ENCODE results near the gene C6orf47.

DNA sequence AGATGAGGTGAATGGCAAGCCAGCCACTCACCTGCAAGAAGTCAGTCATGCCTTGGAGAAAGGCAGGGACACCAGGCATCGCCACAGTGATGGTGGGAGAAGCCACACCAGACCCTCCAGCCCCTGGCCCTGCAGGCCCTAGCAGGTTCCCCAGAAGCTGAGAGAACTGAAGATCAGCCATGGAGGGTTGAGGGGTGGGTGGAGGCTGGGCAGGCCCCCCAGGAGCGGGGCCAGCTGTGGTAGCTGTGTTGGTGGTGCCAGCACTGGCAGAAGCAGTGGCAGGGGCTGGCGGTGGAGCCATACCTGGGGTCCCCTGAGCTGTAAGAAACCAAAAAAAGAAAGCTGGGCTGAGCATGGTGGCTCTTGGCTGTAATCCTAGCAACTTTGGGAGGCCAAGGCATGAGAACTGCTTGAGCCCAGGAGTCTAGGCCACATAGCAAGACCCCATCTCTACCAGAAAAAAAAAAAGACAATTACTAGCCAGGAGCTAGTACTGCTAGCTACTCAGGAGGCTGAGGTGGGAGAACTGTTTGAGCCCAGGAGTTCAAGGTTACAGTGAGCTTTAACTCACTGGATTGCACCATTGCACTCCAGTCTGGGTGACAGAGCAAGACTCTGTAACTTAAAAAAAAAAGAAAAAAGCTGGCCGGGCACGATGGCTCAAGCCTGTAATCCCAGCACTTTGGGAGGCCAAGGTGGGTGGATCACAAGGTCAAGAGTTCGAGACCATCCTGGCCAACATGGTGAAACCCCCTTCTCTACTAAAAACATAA lies 17.6 kb downstream of the C6orf47 start:
- TF ChIP-seq ATF2 (CRISPR knock-in tag; IDR thresholded peaks at IDR 0.05) (no peak), ZNF749 (CRISPR knock-in tag; IDR thresholded peaks at IDR 0.05; ENCODE audit: borderline replicate concordance) (no peak), ZNF883 (CRISPR knock-in tag; IDR thresholded peaks at IDR 0.05; ENCODE audit: not compliant biosample characterization) (no peak), HCFC1 (IDR thresholded peaks at IDR 0.05; ENCODE audit: low read depth, low read length) (no peak), ZHX2 (IDR thresholded peaks at IDR 0.05; ENCODE audit: low read depth) (no peak), ZHX2 (CRISPR knock-in tag; IDR thresholded peaks at IDR 0.05; ENCODE audit: borderline replicate concordance) (no peak), ZNF451 (CRISPR knock-in tag; IDR thresholded peaks at IDR 0.05) (no peak), NBN (conservative IDR thresholded peaks at IDR 0.05) (no peak), POLR2A (IDR thresholded peaks at IDR 0.05; ENCODE audit: insufficient read depth in 1 of 2, low read depth in 2 of 2, low read length in 2 of 2) (no peak), STAT5B (CRISPR knock-in tag; IDR thresholded peaks at IDR 0.05) (no peak), ZNF354B (CRISPR knock-in tag; IDR thresholded peaks at IDR 0.05) (no peak), ZNF253 (CRISPR knock-in tag; IDR thresholded peaks at IDR 0.05; ENCODE audit: borderline replicate concordance) (no peak)
- TF ChIP-seq, protein P1, sequence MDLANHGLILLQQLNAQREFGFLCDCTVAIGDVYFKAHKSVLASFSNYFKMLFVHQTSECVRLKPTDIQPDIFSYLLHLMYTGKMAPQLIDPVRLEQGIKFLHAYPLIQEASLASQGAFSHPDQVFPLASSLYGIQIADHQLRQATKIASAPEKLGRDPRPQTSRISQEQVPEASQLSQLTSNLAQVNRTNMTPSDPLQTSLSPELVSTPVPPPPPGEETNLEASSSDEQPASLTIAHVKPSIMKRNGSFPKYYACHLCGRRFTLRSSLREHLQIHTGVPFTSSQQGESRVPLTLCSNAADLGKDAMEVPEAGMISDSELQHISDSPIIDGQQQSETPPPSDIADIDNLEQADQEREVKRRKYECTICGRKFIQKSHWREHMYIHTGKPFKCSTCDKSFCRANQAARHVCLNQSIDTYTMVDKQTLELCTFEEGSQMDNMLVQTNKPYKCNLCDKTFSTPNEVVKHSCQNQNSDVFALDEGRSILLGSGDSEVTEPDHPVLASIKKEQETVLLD (CRISPR knock-in tag; IDR thresholded peaks at IDR 0.05; ENCODE audit: low read depth), result no peak
- TF ChIP-seq, protein P2, sequence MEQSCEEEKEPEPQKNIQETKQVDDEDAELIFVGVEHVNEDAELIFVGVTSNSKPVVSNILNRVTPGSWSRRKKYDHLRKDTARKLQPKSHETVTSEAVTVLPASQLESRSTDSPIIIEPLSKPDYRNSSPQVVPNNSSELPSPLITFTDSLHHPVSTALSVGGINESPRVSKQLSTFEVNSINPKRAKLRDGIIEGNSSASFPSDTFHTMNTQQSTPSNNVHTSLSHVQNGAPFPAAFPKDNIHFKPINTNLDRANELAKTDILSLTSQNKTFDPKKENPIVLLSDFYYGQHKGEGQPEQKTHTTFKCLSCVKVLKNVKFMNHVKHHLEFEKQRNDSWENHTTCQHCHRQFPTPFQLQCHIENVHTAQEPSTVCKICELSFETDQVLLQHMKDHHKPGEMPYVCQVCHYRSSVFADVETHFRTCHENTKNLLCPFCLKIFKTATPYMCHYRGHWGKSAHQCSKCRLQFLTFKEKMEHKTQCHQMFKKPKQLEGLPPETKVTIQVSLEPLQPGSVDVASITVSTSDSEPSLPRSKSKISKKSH (CRISPR knock-in tag; IDR thresholded peaks at IDR 0.05; ENCODE audit: borderline replicate concordance), result no peak
- TF ChIP-seq, protein P3, sequence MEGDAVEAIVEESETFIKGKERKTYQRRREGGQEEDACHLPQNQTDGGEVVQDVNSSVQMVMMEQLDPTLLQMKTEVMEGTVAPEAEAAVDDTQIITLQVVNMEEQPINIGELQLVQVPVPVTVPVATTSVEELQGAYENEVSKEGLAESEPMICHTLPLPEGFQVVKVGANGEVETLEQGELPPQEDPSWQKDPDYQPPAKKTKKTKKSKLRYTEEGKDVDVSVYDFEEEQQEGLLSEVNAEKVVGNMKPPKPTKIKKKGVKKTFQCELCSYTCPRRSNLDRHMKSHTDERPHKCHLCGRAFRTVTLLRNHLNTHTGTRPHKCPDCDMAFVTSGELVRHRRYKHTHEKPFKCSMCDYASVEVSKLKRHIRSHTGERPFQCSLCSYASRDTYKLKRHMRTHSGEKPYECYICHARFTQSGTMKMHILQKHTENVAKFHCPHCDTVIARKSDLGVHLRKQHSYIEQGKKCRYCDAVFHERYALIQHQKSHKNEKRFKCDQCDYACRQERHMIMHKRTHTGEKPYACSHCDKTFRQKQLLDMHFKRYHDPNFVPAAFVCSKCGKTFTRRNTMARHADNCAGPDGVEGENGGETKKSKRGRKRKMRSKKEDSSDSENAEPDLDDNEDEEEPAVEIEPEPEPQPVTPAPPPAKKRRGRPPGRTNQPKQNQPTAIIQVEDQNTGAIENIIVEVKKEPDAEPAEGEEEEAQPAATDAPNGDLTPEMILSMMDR (CRISPR knock-in tag; IDR thresholded peaks at IDR 0.05), result no peak

All from HepG2 (cell line).